Dermis microvascular lymphatic vessel endothelial cell (primary cell): Measurements from ENCODE around the gene PEX7. TPM values are rescaled to one million over a fixed set of nuclear protein-coding genes. Genes with fewer than 3 reads are reported as not detected.
"Not testable (repeated sequence)": the region's sequence is repeated elsewhere in the genome, so short reads cannot be mapped to it uniquely, and the experiment has no call there.

ENCODE experiments used
- DNase-seq, 2 donors: peaks; one replicate each; pipeline versions ENCODE4 v3.0.0 to v3.0.0-alpha.2; 2010; ENCODE audit warnings: low read depth in 2 of 2
- total RNA-seq: library from RNA; depleted of rRNA; stranded (reverse); fragments of >200 nt; gene quantifications from 2 replicates; pipeline ENCODE4 v1.2.1, GENCODE V29; 2014

Gene PEX7
- total RNA-seq, 1 donor from 2014 or later, result 4.1 TPM

- no peak for DNase-seq
These were observed 128.2 kb downstream of the PEX7 start for GRCh38 chr6:136950436-136951126.

GRCh38 chr6:136952714-136953260 lies 130.4 kb downstream of the PEX7 start:
- DNase-seq, result no peak

- no peak for DNase-seq
These were observed 132.7 kb downstream of the PEX7 start for GRCh38 chr6:136955123-136955522.

GRCh38 chr6:136956590-136957544 lies 134.5 kb downstream of the PEX7 start:
- DNase-seq, result peak in 1 of 2 donors; percentile 40

GRCh38 chr6:136958168-136958567 lies 135.8 kb downstream of the PEX7 start:
- no peak for DNase-seq

- DNase-seq, result no peak
These were observed 137.1 kb downstream of the PEX7 start for GRCh38 chr6:136959471-136959891.

- not testable (repeated sequence) for DNase-seq
These were observed 137.5 kb downstream of the PEX7 start for GRCh38 chr6:136959935-136960334.

- no peak for DNase-seq
These were observed 138.4 kb downstream of the PEX7 start for GRCh38 chr6:136960781-136961180.

GRCh38 chr6:136961848-136962247 lies 139.5 kb downstream of the PEX7 start:
- no peak for DNase-seq

GRCh38 chr6:136962661-136963060 lies 140.3 kb downstream of the PEX7 start:
- peak; percentile 67 to 78 for DNase-seq

GRCh38 chr6:136963259-136963658 lies 140.9 kb downstream of the PEX7 start:
- no peak for DNase-seq

Other genes starting within 250 kb of the PEX7 start
- 2.3 and 3.0 TPM in 2 replicates for gene MAP3K5, start 30.1 kb upstream of the PEX7 start, total RNA-seq
- not detected in 2 replicates for gene SLC35D3, start 99.7 kb downstream of the PEX7 start, total RNA-seq
- 0.26 and 1.1 TPM in 2 replicates for gene IL20RA, start 222.4 kb downstream of the PEX7 start, total RNA-seq